Suprapubic skin (tissue), 4 donors: Measurements from ENCODE around the gene RAB40C. TPM values are rescaled to one million over a fixed set of nuclear protein-coding genes. Genes with fewer than 3 reads are reported as not detected.

Experiments used
- DNase-seq, 2 donors: peaks; one replicate each; pipeline ENCODE4 v3.0.0-alpha.2; 2019; ENCODE audit warnings: low spot score in 2 of 2
- H3K27ac ChIP-seq: fragments of 200-600 bp; sonication (generic); one replicate; pipeline ENCODE4 v1.5.1; 2019
- H3K27me3 ChIP-seq: fragments of 200-600 bp; sonication (generic); one replicate; pipeline ENCODE4 v1.5.1; 2019
- H3K36me3 ChIP-seq: fragments of 200-600 bp; sonication (generic); one replicate; pipeline ENCODE4 v1.5.1; 2019
- H3K4me1 ChIP-seq: fragments of 200-600 bp; sonication (generic); one replicate; pipeline ENCODE4 v1.5.1; 2019
- H3K4me3 ChIP-seq: fragments of 200-600 bp; sonication (generic); one replicate; pipeline ENCODE4 v1.5.1; 2019; ENCODE audit warnings: mild to moderate bottlenecking
- H3K9me3 ChIP-seq: fragments of 200-600 bp; sonication (generic); one replicate; pipeline ENCODE4 v1.5.1; 2019
- CTCF ChIP-seq, 2 donors: fragments of 200-600 bp in 1 of 2; fragments of 450-650 bp in 1 of 2; sonication (generic) in 1 of 2; IDR thresholded peaks; one replicate each; pipeline ENCODE4 v1.5.1; 2016 to 2019; ENCODE audit warnings: antibody characterized with exemption in 2 of 2, mild to moderate bottlenecking in 1 of 2, moderate library complexity in 1 of 2
- EP300 ChIP-seq: sonication (generic); formaldehyde crosslinking; IDR thresholded peaks from one replicate; pipeline ENCODE4 v1.6.1; 2017; ENCODE audit warnings: antibody characterized with exemption
- POLR2A ChIP-seq, 2 donors: fragments of 450-650 bp; IDR thresholded peaks; one replicate each; pipeline ENCODE4 v1.6.1; 2017; ENCODE audit warnings: antibody characterized with exemption in 2 of 2, mild to moderate bottlenecking in 2 of 2, moderate library complexity in 2 of 2
- POLR2AphosphoS5 ChIP-seq, 3 donors: sonication (generic); formaldehyde crosslinking; IDR thresholded peaks; one replicate each; pipeline ENCODE4 v1.6.1; 2017; ENCODE audit warnings: antibody characterized with exemption in 3 of 3
- WGBS: methylation state at CpG from one replicate; pipeline ENCODE4 v1.1.5; 2018; 5-methylcytosine and 5-hydroxymethylcytosine counted together
- total RNA-seq, 4 donors: library from RNA; depleted of rRNA; stranded (reverse); fragments of >200 nt; gene quantifications; one replicate each; pipeline ENCODE4 v1.1.0, GENCODE V29; 2016

The RAB40C gene
- total RNA-seq, 4 donors from 2014 or later = 77.8 to 116 (median 110) TPM

- Histone ChIP-seq H3K27me3 (no peaks in the 10 kb centered on the region), H3K27ac (no peak overlapping the region), H3K4me1 (peaks cover 7% of the 10 kb centered on the region), H3K4me3 (peak overlapping the region; percentile 33), H3K9me3 (no peaks in the 10 kb centered on the region), H3K36me3 (peaks cover 41% of the 10 kb centered on the region)
- no peak for DNase-seq
- WGBS = 60% methylated on average over 20 of the region's 60 CpGs
- TF ChIP-seq POLR2AphosphoS5 (IDR thresholded peaks at IDR 0.05) (no peak), POLR2A (IDR thresholded peaks at IDR 0.05) (no peak), CTCF (IDR thresholded peaks at IDR 0.05) (peak; percentile 34 to 69), EP300 (no peak)
These were observed 42.7 kb upstream of the RAB40C start for GRCh38 chr16:546909-547770.

- no peak for TF ChIP-seq POLR2AphosphoS5 (IDR thresholded peaks at IDR 0.05)
- no peak for DNase-seq
- no peak overlapping the region for H3K27ac ChIP-seq
- H3K4me1 ChIP-seq = peaks cover 7% of the 10 kb centered on the region
- peaks cover 56% of the 10 kb centered on the region for H3K36me3 ChIP-seq
- H3K27me3 ChIP-seq = no peaks in the 10 kb centered on the region
- H3K4me3 ChIP-seq = no peak overlapping the region
- H3K9me3 ChIP-seq = no peaks in the 10 kb centered on the region
- WGBS = no CpG with 5 or more reads among the region's 21 CpGs
These were observed 41.3 kb upstream of the RAB40C start for GRCh38 chr16:548586-548985.

GRCh38 chr16:549544-550263, 40.2 kb upstream of the RAB40C start:
- H3K27me3 ChIP-seq = no peaks in the 10 kb centered on the region
- H3K9me3 ChIP-seq = no peaks in the 10 kb centered on the region
- peaks cover 15% of the 10 kb centered on the region for H3K4me1 ChIP-seq
- H3K36me3 ChIP-seq = peaks cover 61% of the 10 kb centered on the region
- WGBS = 98% methylated on average over 22 of the region's 54 CpGs
- TF ChIP-seq CTCF (IDR thresholded peaks at IDR 0.05) (no peak), POLR2AphosphoS5 (IDR thresholded peaks at IDR 0.05) (no peak), POLR2A (IDR thresholded peaks at IDR 0.05) (no peak), EP300 (no peak)
- H3K27ac ChIP-seq = no peak overlapping the region
- no peak overlapping the region for H3K4me3 ChIP-seq
- no peak for DNase-seq

GRCh38 chr16:551210-551609, 38.7 kb upstream of the RAB40C start:
- Histone ChIP-seq H3K27ac (no peak overlapping the region), H3K36me3 (peaks cover 61% of the 10 kb centered on the region), H3K4me3 (no peak overlapping the region), H3K27me3 (no peaks in the 10 kb centered on the region), H3K9me3 (no peaks in the 10 kb centered on the region), H3K4me1 (peaks cover 25% of the 10 kb centered on the region)
- no peak for TF ChIP-seq POLR2A (IDR thresholded peaks at IDR 0.05)
- no peak for TF ChIP-seq EP300
- TF ChIP-seq POLR2AphosphoS5 (IDR thresholded peaks at IDR 0.05) = no peak
- no peak for TF ChIP-seq CTCF (IDR thresholded peaks at IDR 0.05)
- no peak for DNase-seq
- no CpG with 5 or more reads among the region's 28 CpGs for WGBS

- H3K36me3 ChIP-seq = peaks cover 57% of the 10 kb centered on the region
- H3K9me3 ChIP-seq = no peaks in the 10 kb centered on the region
- 97% methylated on average over 6 of the region's 35 CpGs for WGBS
These were observed 37.7 kb upstream of the RAB40C start for GRCh38 chr16:552171-552570.

More at GRCh38 chr16:552171-552570, 37.7 kb upstream of the RAB40C start:
- H3K4me3 ChIP-seq = no peak overlapping the region
- no peak for DNase-seq
- TF ChIP-seq EP300 = no peak
- TF ChIP-seq CTCF (IDR thresholded peaks at IDR 0.05) = no peak
- TF ChIP-seq POLR2AphosphoS5 (IDR thresholded peaks at IDR 0.05) = no peak
- TF ChIP-seq POLR2A (IDR thresholded peaks at IDR 0.05) = no peak
- peaks cover under 1% of the 10 kb centered on the region for H3K27me3 ChIP-seq
- H3K4me1 ChIP-seq = peaks cover 24% of the 10 kb centered on the region
- H3K27ac ChIP-seq = no peak overlapping the region
